GM13977 (cell line): Measurements from ENCODE around the gene TMBIM4.

Experiments
- DNase-seq: peaks from one replicate; pipeline ENCODE4 v3.0.0; 2012; ENCODE audit warnings: low spot score
- CTCF ChIP-seq: IDR thresholded peaks from 2 replicates; pipeline ENCODE4 v1.5.1; 2012; ENCODE audit warnings: mild to moderate bottlenecking, control low read depth; ENCODE audit not compliant: insufficient read depth; ENCODE audit errors: extremely low read depth, missing control alignments
- in situ Hi-C: fragments of 300-500 bp; cut with MboI; formaldehyde crosslinking; loops from one replicate; pipeline ENCODE4 v1.12.0; 2022; ENCODE audit warnings: low sequenced_read_pairs, low pct_unique_long_range_greater_than_20kb, mixed read lengths, inconsistent platforms; ENCODE audit not compliant: unreplicated experiment

Gene TMBIM4

GRCh38 chr12:66103016-66103913, 66.5 kb downstream of the TMBIM4 start:
- no peak for DNase-seq
- TF ChIP-seq CTCF: peak; percentile 28
- in situ Hi-C loops: no loop called here

- TF ChIP-seq CTCF: no peak
- in situ Hi-C loops: loop anchor here (25.0 kb wide), 2 partner anchors 505 to 1205 kb away; no protein-coding TSS in a partner anchor
- peak; percentile 3 for DNase-seq
These were observed 77.1 kb downstream of the TMBIM4 start for GRCh38 chr12:66092559-66093269.

GRCh38 chr12:66090157-66090556, 79.6 kb downstream of the TMBIM4 start:
- TF ChIP-seq CTCF: no peak
- in situ Hi-C loops: loop anchor here (25.0 kb wide), 2 partner anchors 503 to 1203 kb away; no protein-coding TSS in a partner anchor
- DNase-seq: no peak

GRCh38 chr12:66087365-66087943, 82.3 kb downstream of the TMBIM4 start:
- TF ChIP-seq CTCF: peak; percentile 80
- in situ Hi-C loops: loop anchor here (25.0 kb wide), 2 partner anchors 500 to 1200 kb away; no protein-coding TSS in a partner anchor
- peak; percentile 56 for DNase-seq

GRCh38 chr12:66085998-66086397, 83.8 kb downstream of the TMBIM4 start:
- DNase-seq: no peak
- TF ChIP-seq CTCF: no peak
- in situ Hi-C loops: loop anchor here (25.0 kb wide), 2 partner anchors 499 to 1199 kb away; no protein-coding TSS in a partner anchor
